Non-pigmented ciliary epithelial cell (primary cell): Measurements from ENCODE around the gene TNFRSF11A.
A peak's percentile ranks its signal among the peaks of the same experiment; 100 is the strongest.

ENCODE experiments used
- DNase-seq: peaks from one replicate; pipeline ENCODE4 v3.0.0-alpha.2; 2010; ENCODE audit warnings: low read depth

TNFRSF11A gene

DNA sequence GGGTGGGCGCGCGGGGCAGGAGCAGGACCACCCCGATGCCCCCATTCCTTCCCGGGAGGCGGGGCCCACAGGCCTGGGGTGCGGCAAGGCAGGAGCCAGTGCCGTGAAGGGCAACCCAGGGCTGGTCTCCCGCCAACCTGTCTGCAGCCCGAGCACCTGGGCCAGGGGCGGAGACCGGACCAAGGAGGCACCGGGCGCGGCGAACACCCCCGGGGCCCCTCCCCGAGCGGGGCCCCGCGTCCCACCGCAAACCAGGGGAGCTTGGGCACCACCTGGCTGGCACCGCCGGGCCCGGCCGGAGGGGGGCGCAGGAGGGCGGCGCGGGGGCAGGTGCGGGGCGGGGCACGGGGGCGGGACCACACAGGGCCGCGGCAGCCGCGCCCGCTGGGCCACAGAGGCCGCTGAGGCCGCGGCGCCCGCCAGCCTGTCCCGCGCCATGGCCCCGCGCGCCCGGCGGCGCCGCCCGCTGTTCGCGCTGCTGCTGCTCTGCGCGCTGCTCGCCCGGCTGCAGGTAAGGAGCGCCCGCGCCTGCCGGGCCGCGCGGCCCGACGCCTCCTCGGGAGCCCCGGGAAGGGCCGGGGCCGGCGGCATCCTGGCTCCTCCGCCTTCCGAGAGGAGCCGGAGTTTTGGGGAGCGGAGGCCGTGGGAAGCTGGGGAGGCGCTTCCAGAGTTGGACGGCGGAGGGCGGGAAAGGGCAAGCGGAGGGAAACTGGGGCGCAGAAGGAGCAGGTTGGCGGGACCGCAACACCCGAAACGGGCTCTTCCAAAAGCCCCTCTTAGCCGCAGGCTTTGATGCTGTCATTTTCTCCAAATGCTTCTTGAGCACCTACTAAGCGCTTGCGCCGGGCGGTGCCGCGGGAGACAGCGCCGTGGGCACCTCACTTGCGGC is at the start of gene TNFRSF11A:
TNFRSF11A (plus strand) TSS at position 394 of the 889 bp plus-strand sequence; CDS start at position 437, 43 bp downstream.
- DNase-seq = no peak

DNA sequence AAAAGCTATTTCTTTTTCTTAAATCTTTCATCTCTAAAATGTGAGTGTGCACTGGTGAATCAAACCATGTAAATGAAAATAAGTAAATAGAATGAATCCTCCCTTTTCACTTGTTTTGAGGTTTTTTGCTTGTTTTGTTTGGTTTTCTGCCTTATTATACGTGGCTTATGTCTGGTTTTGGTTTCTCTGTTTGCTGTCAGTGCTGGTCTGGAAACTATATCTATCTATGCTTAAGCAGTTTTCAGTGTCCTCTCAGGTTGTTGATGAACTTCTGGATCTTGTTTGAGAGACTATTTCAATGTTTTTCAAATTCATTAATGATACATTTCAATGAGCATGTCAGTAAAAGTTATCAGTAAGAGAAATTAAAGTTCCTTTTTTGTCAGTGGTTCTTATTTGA is 48.1 kb upstream of the TNFRSF11A start:
- DNase-seq = no peak

DNA sequence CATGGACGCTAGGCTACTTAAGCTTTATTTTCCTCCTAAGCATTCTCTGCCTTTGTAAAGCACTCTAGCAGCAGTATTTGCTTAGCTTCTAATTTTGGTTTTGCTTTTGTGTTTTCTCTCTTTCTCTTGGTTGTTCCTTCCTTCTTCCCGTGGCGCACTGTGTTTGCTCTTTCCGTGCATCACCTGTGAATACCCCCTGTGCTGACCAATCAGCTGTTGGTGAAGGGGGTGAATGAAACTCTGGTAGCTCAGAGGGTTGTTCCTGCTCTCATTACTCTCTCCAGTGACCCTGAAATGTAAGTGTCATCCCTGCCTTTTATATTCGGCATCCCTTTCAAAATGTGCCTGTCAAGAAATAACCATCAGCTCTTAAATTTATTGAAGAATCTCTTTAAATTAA is 45.5 kb upstream of the TNFRSF11A start:
- DNase-seq = no peak

- no peak for DNase-seq
Measured at GRCh38 chr18:62280058-62280457, 45.1 kb upstream of the TNFRSF11A start.

DNA sequence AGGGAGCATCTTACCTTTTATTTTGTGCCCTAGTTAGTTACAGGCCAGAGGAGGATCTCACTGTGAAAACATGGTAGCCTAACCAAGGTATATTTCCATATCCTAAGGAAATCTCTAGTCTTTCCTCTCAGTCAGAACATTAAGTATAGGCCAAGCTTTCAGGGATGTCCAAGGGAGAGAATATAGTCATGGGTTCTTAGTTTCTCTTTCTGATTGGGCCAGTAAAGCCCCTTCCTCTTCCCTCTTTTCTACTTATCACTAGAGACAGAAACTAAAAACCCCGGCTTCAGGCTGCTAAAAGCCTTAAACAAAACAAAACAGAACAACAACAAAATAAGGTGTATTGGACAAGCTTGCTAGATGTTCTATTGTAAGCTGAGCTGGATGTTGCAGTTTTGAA is 44.3 kb upstream of the TNFRSF11A start:
- DNase-seq = no peak

DNA sequence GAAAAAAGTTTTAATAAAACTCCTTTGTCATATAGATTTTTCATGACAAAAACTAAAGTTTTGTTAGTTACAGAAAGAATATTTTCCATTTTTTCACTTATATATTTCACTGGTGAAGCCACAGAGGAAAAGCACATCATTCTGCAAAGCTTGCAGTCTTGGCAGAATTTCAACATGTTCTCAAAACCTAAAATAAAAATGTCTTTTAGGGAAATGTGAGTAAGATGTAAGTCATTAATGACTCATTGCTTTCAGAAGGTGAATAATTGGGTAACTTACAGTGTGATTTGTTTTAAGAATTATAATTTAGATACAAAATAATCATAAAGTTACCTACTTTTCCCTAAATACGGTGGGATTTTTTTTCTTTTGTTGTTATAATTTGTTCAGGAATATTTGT is 43.4 kb upstream of the TNFRSF11A start:
- peak; percentile 68 for DNase-seq

GRCh38 chr18:62282188-62282629 is 42.9 kb upstream of the TNFRSF11A start:
- peak; percentile 64 for DNase-seq

DNA sequence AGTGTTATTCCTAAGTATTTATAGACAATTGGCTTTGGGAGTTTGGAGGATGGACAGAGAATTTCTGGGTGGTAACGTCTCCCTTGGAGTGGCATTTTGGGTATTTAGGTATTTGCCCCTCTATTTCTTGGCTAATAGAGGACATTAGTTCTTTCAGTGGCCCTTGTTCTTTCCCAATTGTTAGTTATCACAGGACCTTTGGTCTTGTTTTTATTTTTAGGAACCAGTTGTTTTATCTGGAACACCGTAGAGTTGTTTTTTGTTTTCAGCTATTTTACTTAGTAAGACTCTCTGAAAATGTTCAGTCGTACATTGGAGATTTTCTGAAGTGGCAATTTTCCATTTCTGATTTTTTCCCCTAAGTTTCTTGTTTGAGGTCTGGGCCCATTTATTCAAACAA is 40.5 kb upstream of the TNFRSF11A start:
- DNase-seq = no peak

DNA sequence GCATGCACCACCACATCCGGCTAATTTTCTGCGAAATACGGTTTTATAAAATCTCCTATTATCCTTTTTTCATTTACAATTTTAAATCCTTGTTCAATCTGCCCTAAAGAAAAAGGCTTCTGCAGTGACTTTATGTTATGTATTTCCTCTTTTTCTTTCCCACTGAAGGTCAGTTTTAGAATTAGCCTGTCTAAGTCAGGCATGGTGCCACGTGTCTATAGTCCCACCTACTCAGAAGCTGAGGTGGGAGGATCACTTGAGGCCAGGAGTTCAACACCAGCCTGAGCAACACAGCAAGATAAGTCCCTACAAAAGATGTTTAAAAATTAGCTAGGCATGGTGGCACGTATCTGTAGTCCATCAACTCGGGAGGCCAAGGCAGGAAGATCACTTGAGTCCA is 39.8 kb upstream of the TNFRSF11A start:
- DNase-seq = no peak

GRCh38 chr18:62287781-62288664 is 37.1 kb upstream of the TNFRSF11A start:
- no peak for DNase-seq

DNA sequence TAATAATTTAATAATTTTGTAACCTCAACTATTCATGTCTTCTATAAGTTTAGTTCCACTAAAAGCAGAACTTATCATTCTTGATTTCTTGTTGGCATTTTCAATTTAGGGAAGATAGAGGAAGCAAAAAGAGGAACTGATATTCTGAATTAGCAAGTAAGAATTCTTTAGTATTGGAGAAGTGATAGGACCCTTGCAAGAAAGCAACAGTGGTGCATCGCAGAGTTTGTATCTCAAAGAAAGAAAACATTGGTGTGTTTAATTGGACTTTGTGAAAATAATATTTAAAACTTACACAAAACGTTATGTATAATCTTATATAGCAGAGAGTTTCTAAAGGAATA is 36.5 kb upstream of the TNFRSF11A start:
- no peak for DNase-seq

DNA sequence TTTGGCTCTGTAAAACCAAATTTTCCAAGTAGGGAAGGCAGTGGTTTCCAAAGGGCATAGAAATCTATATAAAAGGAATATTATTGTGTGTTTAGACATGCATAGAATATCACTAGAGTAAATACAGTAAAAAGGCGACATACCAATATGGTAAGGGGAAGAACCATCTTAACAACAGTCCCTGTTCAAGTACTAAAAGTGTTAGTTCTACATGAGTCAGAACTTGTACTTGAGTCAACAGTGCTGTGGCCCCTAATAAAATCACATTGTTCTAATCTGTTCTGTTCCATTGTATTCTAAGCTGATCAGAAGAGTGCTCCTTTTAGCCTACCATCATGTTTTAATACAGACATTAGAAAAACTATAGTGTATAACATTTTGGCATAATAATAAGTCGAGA is 36.1 kb upstream of the TNFRSF11A start:
- no peak for DNase-seq

GRCh38 chr18:62294073-62294472 is 31.0 kb upstream of the TNFRSF11A start:
- DNase-seq = no peak

DNA sequence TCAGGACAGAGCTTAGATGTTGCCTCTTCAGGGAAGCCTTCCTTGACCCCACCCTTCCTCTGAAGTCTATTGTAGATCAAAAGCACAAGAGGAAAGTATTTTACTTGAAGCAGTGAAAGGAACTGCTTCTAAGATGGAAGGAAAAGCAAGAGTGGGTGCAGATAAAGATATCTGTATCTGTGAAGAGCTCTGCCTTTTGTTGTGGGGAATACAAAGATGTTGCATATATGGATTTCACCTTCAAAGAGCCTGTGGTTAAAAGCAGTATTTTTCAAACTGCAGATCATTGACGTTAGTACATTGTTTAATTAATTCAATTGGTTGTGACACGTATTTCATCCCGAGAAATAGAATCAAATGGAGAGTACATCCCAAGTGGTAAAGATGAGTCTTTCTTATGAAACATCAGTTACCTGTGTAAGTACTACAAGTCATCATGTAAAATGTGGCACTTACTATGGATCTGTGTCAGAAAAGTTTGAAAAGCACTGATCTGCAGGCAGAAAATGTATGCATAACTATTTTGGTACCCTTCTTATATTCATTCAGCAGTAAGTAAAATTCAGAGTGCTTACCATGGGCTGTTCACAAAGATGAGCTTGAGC is 24.6 kb upstream of the TNFRSF11A start:
- DNase-seq = no peak

DNA sequence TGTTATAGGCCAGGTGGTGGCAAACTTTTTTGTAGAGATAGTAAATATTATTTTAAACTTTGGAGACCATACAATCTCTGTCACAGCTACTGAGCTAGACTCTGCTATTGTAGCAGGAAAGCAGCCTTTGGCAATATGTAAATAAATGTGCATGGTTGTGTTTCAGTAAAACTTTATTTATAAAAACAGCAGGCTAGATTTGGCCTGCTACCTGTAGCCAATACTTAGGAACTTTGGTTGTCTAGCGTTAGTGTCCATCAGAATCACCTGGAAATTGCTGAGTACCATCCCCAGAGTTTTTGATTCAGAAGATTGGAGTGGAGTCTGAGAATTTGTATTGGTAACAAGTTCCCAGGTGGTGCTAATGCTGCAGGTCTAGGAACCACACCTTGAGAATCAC is 23.8 kb upstream of the TNFRSF11A start:
- DNase-seq = no peak

DNA sequence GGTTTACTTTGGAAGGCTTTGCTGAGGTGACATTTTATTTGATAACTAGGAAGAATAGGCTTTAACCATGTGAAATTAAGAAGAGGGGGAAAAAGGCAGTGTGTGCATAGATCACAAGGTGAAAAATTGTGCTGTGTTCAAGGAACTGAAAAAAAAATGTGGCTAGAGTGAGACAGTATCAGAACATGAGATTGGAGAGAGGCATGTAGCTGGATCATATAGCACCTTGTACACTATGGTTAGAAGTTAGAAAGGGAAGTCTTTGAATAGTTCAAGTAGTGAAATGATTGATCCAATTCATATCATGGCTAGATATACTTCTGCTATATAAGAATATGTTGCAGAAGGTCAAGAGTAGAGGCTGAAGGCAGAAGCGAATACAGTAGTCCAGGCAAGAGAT is 12.3 kb upstream of the TNFRSF11A start:
- DNase-seq = no peak

GRCh38 chr18:62318228-62319180 is 6.6 kb upstream of the TNFRSF11A start:
- no peak for DNase-seq

GRCh38 chr18:62321201-62321600 is 3.9 kb upstream of the TNFRSF11A start:
- no peak for DNase-seq

DNA sequence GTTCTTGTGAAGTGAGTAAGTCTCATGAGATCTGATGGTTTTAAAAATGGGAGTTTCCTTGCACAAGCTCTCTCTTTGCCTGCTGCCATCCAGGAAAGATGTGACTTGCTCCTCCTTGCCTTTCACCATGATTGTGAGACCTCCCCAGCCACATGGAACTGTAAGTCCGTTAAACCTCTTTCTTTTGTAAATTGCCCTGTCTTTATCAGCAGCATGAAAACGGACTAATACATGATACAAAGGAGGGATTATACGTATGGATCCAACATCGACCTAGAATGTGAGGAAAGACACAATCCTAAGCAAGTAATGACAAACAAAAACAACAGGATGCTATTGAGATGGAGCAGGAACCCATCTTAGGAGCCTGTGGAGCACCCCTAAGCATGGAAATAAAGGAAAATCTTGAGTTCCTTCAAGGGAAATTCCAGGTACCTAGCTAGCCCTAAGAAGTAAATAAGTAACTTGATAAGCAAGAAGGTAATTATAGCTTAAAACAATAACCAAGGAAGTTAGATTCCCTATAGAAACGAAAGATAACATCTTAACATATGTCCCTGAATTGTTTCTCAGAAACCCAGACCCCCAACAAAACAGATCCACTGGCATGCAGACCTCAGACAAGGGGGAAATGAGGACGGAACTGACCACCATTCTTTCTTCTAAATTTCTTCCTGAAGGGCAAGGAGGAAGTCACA is 1.5 kb upstream of the TNFRSF11A start:
- no peak for DNase-seq

DNA sequence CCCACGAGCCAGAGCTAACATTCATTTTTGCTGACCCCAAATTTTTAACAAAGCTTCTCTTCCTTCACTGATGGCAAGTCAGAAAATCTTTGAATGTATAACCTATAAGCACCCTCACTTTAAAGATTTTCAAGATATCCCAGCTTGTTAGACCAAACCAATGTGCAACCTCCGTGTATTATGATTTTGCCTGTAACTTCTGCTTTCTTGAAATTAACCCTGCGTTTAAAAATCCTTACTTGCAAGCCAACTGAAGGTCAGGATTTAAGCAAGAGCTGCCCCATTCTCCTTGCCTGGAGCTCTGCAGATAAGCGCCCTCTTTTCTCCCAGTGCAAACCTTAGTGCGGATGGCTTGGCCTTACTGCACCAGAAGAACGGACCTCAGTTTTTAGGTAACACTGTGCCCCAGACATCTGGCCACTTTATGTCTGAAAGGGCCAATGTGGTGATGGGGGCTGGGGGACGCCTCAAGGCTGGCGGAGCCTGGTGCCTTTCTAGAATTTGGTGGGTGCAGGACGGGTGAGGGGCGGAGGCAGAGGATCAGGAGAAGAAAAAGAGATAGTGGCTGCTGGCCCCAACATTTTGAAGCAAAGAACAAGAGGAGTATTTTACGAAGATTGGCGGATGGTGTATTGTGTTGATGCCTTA is 805 bp upstream of the TNFRSF11A start:
- no peak for DNase-seq
